T-helper 1 cell treated with Interleukin-12 subunit alpha and Interleukin-12 subunit beta and Interleukin-4 antibody, amounts not matched to agents 30 μg/mL and 1 μg/mL, for 36 hours (primary cell): Measurements from ENCODE around the gene PTPRM.
"Not testable (repeated sequence)": the region's sequence is repeated elsewhere in the genome, so short reads cannot be mapped to it uniquely, and the experiment has no call there.

Experiments used
- H3K27ac Mint-ChIP-seq: one replicate; pipeline ENCODE4 v1.8.0; 2021; ENCODE audit warnings: mild to moderate bottlenecking, mixed read lengths
- H3K27me3 Mint-ChIP-seq: one replicate; pipeline ENCODE4 v1.8.0; 2021; ENCODE audit warnings: low read depth, mixed read lengths
- H3K36me3 Mint-ChIP-seq: one replicate; pipeline ENCODE4 v1.8.0; 2021; ENCODE audit warnings: low read depth, mixed read lengths
- H3K4me1 Mint-ChIP-seq: one replicate; pipeline ENCODE4 v1.8.0; 2021; ENCODE audit warnings: low read depth, mixed read lengths
- H3K4me3 Mint-ChIP-seq: one replicate; pipeline ENCODE4 v1.8.0; 2021; ENCODE audit warnings: mild to moderate bottlenecking, moderate library complexity, mixed read lengths
- H3K9me3 Mint-ChIP-seq: one replicate; pipeline ENCODE4 v1.8.0; 2021; ENCODE audit warnings: mixed read lengths

The PTPRM gene

DNA sequence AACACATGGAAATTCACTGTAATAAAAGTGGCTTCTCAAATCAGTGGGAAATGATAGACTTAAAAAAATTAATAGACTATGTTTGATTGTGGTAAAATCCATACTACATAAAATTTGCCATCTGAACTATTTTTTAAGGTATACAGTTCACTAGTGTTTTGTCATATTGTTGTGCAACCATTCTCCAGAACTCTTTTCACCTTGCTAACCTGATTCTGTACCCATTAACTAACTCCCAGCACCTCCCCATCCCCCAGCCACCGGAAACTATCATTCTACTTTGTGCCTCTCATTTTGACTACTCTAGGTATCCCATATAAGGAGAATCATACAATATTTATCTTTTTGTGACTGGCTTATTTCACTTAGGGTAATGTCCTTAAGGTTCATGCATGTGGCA lies 153.3 kb downstream of the PTPRM start:
- no peaks in the 10 kb centered on the region for H3K9me3 Mint-ChIP-seq
- no peaks in the 10 kb centered on the region for H3K36me3 Mint-ChIP-seq
- no peak overlapping the region for H3K4me3 Mint-ChIP-seq
- H3K27me3 Mint-ChIP-seq, result no peaks in the 10 kb centered on the region
- no peaks in the 10 kb centered on the region for H3K4me1 Mint-ChIP-seq
- H3K27ac Mint-ChIP-seq, result no peak overlapping the region

DNA sequence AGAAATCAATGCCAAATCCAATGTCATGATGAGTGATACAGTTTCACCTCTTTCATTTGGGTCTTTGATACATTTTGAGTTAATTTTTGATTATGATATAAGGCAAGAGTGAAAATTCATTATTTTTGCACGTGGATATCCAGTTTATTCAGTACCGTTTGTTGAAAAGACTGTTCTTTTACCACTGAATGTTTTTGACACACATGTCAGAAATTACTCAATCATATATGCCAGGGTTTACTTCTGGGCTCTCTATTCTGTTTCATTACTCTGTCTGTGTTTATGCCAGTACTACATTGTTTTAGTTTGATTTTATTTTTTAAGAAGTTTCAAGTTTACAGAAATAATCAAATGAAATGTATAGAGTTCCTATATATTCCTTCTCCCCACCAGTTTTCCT lies 154.4 kb downstream of the PTPRM start:
- Mint-ChIP-seq H3K27me3 (no peaks in the 10 kb centered on the region), H3K4me1 (no peaks in the 10 kb centered on the region), H3K9me3 (no peaks in the 10 kb centered on the region), H3K36me3 (no peaks in the 10 kb centered on the region), H3K4me3 (no peak overlapping the region), H3K27ac (no peak overlapping the region)

DNA sequence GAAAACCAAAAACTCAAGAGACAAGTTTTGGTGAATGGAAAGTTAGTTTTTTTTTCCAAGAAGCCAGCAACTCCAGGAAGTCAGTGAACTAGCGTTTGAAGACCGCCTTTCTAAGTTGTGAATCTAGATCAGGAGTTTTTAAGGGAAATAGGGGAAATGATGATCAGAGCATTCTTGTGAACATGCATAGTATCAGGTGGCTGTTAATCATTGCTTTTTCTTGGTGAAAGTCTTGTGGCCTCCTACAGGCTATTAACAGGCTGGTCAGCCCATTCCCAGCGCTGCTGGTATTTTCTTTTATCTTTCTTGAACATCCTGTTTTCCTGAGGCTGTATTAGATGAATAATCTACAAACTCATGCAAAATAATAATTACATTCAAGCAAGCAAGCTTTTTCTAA lies 155.8 kb downstream of the PTPRM start:
- Mint-ChIP-seq H3K4me1 (no peaks in the 10 kb centered on the region), H3K9me3 (no peaks in the 10 kb centered on the region), H3K4me3 (no peak overlapping the region), H3K36me3 (no peaks in the 10 kb centered on the region), H3K27me3 (no peaks in the 10 kb centered on the region), H3K27ac (no peak overlapping the region)

DNA sequence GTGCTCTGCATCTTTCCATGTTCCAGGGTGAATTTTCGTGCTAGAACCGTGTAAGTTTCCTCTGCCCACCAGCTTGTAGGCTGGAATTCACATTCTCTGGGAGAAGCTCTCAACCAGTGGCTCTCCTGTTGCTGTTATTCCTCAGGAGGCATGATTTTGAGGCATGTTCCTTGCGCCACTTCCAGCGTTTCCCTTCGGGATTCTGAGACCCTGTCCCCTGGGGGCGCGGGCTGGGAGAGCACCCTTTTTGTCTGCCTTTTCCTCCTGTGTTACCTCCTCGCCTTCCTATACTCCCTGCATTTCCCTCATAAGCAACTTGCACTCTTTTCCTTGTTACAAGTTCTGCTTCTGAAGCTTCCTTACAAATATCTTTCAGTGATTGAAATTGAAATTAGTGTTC lies 156.4 kb downstream of the PTPRM start:
- H3K27ac Mint-ChIP-seq, result no peak overlapping the region
- no peaks in the 10 kb centered on the region for H3K36me3 Mint-ChIP-seq
- no peaks in the 10 kb centered on the region for H3K4me1 Mint-ChIP-seq
- H3K27me3 Mint-ChIP-seq, result no peaks in the 10 kb centered on the region
- H3K4me3 Mint-ChIP-seq, result no peak overlapping the region
- H3K9me3 Mint-ChIP-seq, result no peaks in the 10 kb centered on the region

DNA sequence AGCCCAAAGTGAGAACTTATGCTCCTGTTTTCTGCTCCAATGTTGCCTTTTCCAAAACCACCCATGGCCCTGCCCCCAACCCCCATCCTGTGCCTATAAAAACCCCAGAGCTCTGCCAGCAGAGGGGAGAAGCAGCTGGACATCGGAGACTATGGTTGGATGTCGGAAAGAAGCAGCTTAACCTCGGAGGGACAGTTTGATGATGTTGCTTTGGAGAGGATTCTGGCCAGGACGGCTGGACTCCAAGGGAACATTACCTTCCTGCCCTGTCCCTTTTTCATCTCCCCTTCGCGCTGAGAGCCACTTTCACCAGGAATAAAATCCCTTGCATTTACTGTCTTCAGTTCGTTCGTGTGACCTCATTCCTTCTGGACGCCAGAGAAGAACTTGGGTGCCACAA lies 158.4 kb downstream of the PTPRM start:
- no peak overlapping the region for H3K4me3 Mint-ChIP-seq
- no peaks in the 10 kb centered on the region for H3K4me1 Mint-ChIP-seq
- H3K9me3 Mint-ChIP-seq, result no peaks in the 10 kb centered on the region
- no peaks in the 10 kb centered on the region for H3K27me3 Mint-ChIP-seq
- H3K36me3 Mint-ChIP-seq, result no peaks in the 10 kb centered on the region
- no peak overlapping the region for H3K27ac Mint-ChIP-seq

DNA sequence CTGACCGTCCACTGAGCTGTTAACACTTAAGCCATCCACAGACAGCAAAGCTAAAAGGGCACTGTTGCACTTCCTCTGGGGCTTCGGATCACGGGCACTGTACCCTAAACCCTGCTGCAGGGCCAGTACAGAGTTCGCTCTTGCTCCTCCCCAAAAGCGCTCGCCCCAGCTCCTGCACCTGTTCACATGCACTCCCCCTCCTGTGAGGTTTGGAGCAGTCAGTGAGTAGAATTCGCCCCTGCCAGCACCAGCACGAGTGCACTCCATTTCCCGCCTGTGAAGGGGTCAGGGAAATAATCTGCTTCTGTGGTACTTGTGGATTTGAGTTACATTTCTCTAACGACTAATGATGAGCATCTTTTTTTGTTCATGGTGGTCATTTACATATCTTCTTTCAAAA lies 158.8 kb downstream of the PTPRM start:
- no peak overlapping the region for H3K4me3 Mint-ChIP-seq
- H3K27ac Mint-ChIP-seq, result no peak overlapping the region
- no peaks in the 10 kb centered on the region for H3K9me3 Mint-ChIP-seq
- no peaks in the 10 kb centered on the region for H3K36me3 Mint-ChIP-seq
- no peaks in the 10 kb centered on the region for H3K4me1 Mint-ChIP-seq
- no peaks in the 10 kb centered on the region for H3K27me3 Mint-ChIP-seq

DNA sequence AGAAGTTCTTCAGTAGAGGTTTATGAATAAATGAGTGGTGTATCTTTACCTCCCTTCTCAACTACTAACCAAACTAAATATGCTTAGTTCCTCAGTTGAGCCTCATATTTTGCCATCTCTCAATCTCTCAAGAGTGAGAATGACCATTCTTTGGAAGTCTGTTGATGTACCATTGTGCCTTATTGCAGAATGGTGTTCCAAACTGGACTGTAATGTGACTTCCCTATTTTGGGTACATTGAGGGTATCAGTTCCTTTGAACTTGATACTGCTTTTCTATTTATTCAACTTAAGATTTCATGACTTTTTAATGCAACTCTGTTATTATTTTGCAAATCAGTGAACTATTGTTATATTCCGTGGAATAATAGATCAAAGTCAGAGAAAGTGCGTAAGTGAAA lies 159.4 kb downstream of the PTPRM start:
- H3K36me3 Mint-ChIP-seq, result no peaks in the 10 kb centered on the region
- no peak overlapping the region for H3K4me3 Mint-ChIP-seq
- H3K27ac Mint-ChIP-seq, result no peak overlapping the region
- no peaks in the 10 kb centered on the region for H3K27me3 Mint-ChIP-seq
- no peaks in the 10 kb centered on the region for H3K9me3 Mint-ChIP-seq
- H3K4me1 Mint-ChIP-seq, result no peaks in the 10 kb centered on the region

DNA sequence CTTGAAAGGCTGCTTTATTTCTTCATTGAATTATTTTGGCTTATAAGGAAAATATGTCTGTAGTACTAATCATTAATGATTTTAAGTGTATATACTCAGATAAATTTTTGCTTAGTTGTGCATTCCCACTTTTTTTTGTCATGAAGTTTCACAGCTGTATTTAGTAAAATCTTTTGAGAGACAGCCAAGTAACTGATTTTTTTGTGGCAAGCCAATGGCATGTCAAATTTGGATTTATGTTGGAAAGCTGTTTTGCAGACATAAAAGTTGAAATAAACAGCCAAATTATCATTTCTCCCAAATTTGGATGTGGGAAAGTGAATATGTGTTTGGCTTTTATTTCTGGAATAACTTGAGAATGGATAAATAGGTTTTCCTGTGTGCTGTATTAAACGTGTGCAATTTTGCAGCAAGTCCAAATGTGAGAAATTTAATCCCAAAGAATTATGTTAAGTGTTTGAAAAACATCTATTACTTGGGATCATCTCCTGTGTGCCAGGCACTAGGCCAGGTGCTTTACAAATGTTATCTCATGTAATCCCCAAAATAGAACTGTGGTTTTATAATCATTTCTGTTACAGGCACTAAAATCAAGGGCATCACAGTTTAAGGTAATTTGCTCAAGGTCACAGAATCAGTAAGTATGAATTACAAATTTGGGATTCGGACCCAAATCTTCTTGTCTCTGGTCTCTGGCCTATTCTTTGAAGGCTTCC lies 160.4 kb downstream of the PTPRM start:
- H3K36me3 Mint-ChIP-seq, result no peaks in the 10 kb centered on the region
- H3K27me3 Mint-ChIP-seq, result no peaks in the 10 kb centered on the region
- no peak overlapping the region for H3K4me3 Mint-ChIP-seq
- no peaks in the 10 kb centered on the region for H3K4me1 Mint-ChIP-seq
- H3K27ac Mint-ChIP-seq, result no peak overlapping the region
- H3K9me3 Mint-ChIP-seq, result no peaks in the 10 kb centered on the region

DNA sequence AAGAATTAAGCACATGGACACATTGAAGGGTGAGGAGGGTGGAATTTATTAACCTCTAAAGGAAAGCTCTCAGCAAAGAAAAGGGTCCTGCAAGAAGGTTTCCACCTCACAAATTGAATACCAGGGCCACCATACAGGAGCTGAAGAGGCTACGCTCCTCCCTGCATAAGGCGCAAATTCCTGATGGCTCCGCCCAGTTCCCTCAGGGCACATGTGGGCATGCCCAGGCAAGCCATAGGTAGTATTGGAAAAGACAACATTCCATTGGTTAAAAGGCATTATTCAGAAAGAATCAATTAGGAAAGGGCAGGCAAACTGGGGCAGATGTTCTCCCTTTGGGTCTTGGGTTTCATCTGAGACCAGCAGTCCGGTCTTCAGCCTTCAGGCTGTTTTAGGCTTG lies 161.2 kb downstream of the PTPRM start:
- Mint-ChIP-seq H3K4me1 (no peaks in the 10 kb centered on the region), H3K9me3 (peaks cover 2% of the 10 kb centered on the region), H3K27ac (no peak overlapping the region), H3K27me3 (no peaks in the 10 kb centered on the region), H3K4me3 (no peak overlapping the region), H3K36me3 (no peaks in the 10 kb centered on the region)

DNA sequence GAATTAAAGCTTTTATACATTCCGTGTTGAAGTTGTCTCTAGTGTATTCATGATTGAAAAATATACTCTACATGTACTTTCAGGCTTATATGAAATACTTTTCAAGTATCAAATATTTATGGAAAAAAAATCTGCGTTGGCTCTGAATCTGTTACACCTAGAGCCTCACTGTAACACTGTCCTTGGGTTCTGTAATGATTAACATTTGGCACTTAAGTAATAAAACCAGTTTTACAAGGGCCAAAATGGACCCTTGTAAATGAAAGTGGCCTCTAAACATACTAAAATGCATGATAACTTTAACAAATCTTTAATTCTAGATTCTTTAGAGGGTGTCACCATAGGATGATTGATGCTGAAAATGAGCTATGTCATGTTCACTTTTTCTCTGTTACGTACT lies 162.8 kb downstream of the PTPRM start:
- Mint-ChIP-seq H3K9me3 (peaks cover 7% of the 10 kb centered on the region), H3K4me1 (no peaks in the 10 kb centered on the region), H3K27ac (no peak overlapping the region), H3K27me3 (no peaks in the 10 kb centered on the region), H3K36me3 (no peaks in the 10 kb centered on the region), H3K4me3 (no peak overlapping the region)

DNA sequence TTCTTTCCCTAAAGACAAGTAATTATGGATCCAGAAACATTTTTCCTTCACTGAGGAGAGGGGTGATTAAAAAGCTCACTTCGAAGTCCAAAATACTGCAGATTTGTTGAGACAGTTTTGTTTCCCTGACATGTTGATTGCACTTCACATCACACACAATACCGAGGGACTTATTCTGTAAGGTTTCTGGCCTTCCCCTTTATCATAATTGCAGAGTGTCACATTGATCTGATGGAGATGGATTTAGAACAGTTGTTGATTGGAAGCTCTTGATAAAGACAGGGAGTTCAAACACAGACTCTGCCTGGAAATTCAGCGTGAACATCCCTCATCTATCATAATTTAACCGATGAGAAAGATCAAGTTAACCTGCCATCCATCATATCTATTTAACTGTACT lies 163.6 kb downstream of the PTPRM start:
- no peaks in the 10 kb centered on the region for H3K4me1 Mint-ChIP-seq
- no peaks in the 10 kb centered on the region for H3K27me3 Mint-ChIP-seq
- H3K4me3 Mint-ChIP-seq, result no peak overlapping the region
- H3K27ac Mint-ChIP-seq, result no peak overlapping the region
- no peaks in the 10 kb centered on the region for H3K36me3 Mint-ChIP-seq
- peaks cover 7% of the 10 kb centered on the region for H3K9me3 Mint-ChIP-seq

DNA sequence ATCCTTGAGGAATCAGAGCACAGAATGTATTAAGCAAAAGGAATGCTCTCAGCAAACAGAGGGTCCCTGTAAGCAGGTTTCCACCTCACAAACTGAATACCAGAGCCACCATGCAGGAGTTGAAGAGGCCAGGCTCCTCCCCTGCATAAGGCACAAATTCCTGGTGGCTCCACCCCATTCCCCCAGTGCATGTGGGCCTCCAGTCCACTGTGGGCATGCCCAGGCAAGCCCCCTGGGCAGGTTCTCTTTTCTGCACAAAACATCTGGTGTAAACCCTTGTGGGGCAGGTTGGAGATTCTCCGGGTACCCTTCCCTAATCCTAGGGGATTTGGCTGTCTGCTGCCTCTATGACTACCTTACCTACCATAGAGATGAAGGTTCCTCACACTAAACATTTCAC lies 166.5 kb downstream of the PTPRM start:
- Mint-ChIP-seq H3K9me3 (peaks cover 9% of the 10 kb centered on the region), H3K36me3 (no peaks in the 10 kb centered on the region), H3K27me3 (no peaks in the 10 kb centered on the region), H3K4me3 (no peak overlapping the region), H3K4me1 (no peaks in the 10 kb centered on the region), H3K27ac (no peak overlapping the region)

DNA sequence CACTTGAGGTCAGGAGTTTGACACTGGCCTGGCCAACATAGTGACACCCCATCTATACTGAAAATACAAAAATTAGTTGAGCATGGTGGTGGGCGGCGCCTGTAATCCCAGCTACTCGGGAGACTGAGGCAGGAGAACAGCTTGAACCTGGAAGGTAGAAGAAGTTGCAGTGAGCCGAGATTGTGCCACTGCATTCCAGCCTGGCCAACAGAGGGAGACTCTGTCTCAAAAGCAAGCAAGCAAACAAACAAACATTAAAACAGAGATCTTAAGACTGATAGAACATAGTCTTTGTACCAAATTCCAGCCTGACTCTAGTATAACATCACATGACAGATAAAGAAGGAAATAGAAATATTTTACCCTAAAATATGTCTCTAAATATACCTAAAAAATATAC lies 168.1 kb downstream of the PTPRM start:
- H3K4me3 Mint-ChIP-seq, result no peak overlapping the region
- no peaks in the 10 kb centered on the region for H3K4me1 Mint-ChIP-seq
- H3K27ac Mint-ChIP-seq, result no peak overlapping the region
- H3K27me3 Mint-ChIP-seq, result no peaks in the 10 kb centered on the region
- H3K9me3 Mint-ChIP-seq, result peaks cover 9% of the 10 kb centered on the region
- no peaks in the 10 kb centered on the region for H3K36me3 Mint-ChIP-seq

DNA sequence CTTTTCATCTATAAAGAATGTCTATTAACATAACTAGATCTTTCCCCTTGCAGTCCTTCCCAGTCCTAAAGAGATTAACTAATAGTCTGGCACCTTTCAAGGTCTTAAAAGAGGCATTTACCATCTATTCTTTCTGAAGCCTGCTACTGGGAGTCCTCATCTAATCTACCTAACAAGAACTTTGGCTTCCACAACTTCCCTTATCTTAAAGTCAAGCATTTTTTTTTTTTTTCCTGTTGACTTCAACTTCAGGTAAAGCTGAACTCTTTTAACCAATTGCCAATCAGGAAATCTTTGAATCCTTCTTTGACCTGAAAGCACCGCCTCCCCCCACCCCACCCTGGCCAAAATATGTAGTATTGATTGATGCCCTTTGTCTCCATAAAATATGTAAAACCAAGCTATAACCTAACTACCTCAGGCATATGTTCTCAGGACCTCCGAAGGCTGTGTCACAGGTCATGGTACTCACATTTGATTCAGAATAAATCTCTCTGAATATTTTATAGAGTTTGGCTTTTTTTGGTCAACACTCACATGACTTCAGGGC lies 168.6 kb downstream of the PTPRM start:
- H3K4me3 Mint-ChIP-seq, result no peak overlapping the region
- no peaks in the 10 kb centered on the region for H3K36me3 Mint-ChIP-seq
- no peaks in the 10 kb centered on the region for H3K4me1 Mint-ChIP-seq
- H3K9me3 Mint-ChIP-seq, result peaks cover 9% of the 10 kb centered on the region
- no peak overlapping the region for H3K27ac Mint-ChIP-seq
- no peaks in the 10 kb centered on the region for H3K27me3 Mint-ChIP-seq

DNA sequence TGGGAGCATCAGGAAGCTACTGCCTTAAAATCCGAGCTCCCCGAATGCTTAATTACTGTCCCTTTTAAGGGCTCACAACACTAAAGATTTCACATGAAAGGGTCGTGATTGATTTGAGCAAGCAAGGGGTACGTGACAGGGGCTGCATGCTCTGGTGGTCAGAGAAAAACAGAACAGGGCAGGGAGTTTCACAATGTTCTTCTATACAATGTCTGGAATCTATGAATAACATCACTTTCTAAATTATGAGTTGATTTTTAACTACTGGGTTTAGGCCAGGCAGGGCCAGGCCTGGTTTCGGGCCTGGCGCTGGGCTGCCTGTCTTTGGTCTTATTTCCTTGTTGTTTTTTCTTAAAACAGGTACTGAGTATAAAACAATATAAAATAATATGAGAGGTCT lies 169.4 kb downstream of the PTPRM start:
- H3K4me1 Mint-ChIP-seq, H3K9me3 Mint-ChIP-seq, H3K27ac Mint-ChIP-seq, H3K4me3 Mint-ChIP-seq, H3K36me3 Mint-ChIP-seq, H3K27me3 Mint-ChIP-seq: not testable (repeated sequence)

DNA sequence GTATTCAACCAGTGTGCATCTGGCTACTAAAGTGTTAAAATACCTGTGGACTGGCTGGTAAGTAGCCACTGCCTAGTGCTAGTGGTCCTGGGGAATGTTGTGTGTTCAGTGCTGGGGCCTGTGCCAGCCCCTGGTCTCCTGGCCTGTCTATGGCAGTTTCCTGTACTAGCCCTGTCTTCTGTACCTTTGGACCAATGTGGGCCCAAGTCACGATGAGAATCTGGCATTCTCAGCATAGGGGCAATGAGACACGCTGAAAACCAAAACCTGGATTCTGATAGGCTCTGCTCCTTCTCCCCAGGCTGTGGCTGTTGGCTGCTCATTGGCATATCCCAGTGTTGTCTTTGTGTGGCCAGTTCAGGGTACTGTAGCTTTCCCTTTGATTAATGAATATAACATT lies 170.4 kb downstream of the PTPRM start:
- H3K27ac Mint-ChIP-seq, result no peak overlapping the region
- H3K4me3 Mint-ChIP-seq, result no peak overlapping the region
- H3K9me3 Mint-ChIP-seq, result peaks cover 9% of the 10 kb centered on the region
- H3K4me1 Mint-ChIP-seq, result no peaks in the 10 kb centered on the region
- no peaks in the 10 kb centered on the region for H3K36me3 Mint-ChIP-seq
- no peaks in the 10 kb centered on the region for H3K27me3 Mint-ChIP-seq
